KMS-11 (cell line): ENCODE results near the gene PTPRN2.

Source experiments
- H2AFZ ChIP-seq: fragments of 200-600 bp; sonication (generic); 2 replicates; pipeline ENCODE4 v1.6.1; 2016; ENCODE audit warnings: antibody characterized with exemption, mixed run types, low read depth
- H3K27ac ChIP-seq: fragments of 200-600 bp; sonication (generic); 2 replicates; pipeline ENCODE4 v1.6.1; 2016; ENCODE audit warnings: mild to moderate bottlenecking, mixed run types
- H3K27me3 ChIP-seq: fragments of 200-600 bp; sonication (generic); 2 replicates; pipeline ENCODE4 v1.6.1; 2017; ENCODE audit warnings: mild to moderate bottlenecking, low read depth, mixed run types, moderate library complexity; ENCODE audit not compliant: insufficient read depth
- H3K36me3 ChIP-seq: fragments of 200-600 bp; sonication (generic); 2 replicates; pipeline ENCODE4 v1.6.1; 2017; ENCODE audit warnings: mild to moderate bottlenecking, mixed run types; ENCODE audit not compliant: insufficient read depth
- H3K4me1 ChIP-seq: fragments of 200-600 bp; sonication (generic); 2 replicates; pipeline ENCODE4 v1.6.1; 2016; ENCODE audit warnings: mild to moderate bottlenecking, low read depth, mixed run types; ENCODE audit not compliant: poor library complexity, severe bottlenecking
- H3K4me2 ChIP-seq: fragments of 200-600 bp; sonication (generic); 2 replicates; pipeline ENCODE4 v1.7.0; 2016; ENCODE audit warnings: mild to moderate bottlenecking, mixed run types
- H3K4me3 ChIP-seq: fragments of 200-600 bp; sonication (generic); IDR thresholded peaks from 2 replicates; pipeline ENCODE4 v1.6.1; 2017; ENCODE audit warnings: low read depth, low read length, mixed read lengths; ENCODE audit not compliant: insufficient read depth
- H3K79me2 ChIP-seq: fragments of 200-600 bp; sonication (generic); 2 replicates; pipeline ENCODE4 v1.6.1; 2016; ENCODE audit warnings: low read depth, mixed run types; ENCODE audit not compliant: insufficient read depth
- H3K9ac ChIP-seq: fragments of 200-600 bp; sonication (generic); 2 replicates; pipeline ENCODE4 v1.6.1; 2016; ENCODE audit warnings: mild to moderate bottlenecking, mixed run types
- H4K20me1 ChIP-seq: fragments of 200-600 bp; sonication (generic); 2 replicates; pipeline ENCODE4 v1.6.1; 2016; ENCODE audit warnings: mild to moderate bottlenecking, mixed run types; ENCODE audit not compliant: insufficient read depth
- TF ChIP-seq, protein P1 (sequence below): fragments of 200-600 bp; sonication (generic); conservative IDR thresholded peaks from 2 replicates; pipeline ENCODE4 v1.6.1; 2017; ENCODE audit warnings: low read depth, mild to moderate bottlenecking, antibody characterized with exemption, low read length, moderate library complexity, mixed read lengths

PTPRN2 gene

DNA sequence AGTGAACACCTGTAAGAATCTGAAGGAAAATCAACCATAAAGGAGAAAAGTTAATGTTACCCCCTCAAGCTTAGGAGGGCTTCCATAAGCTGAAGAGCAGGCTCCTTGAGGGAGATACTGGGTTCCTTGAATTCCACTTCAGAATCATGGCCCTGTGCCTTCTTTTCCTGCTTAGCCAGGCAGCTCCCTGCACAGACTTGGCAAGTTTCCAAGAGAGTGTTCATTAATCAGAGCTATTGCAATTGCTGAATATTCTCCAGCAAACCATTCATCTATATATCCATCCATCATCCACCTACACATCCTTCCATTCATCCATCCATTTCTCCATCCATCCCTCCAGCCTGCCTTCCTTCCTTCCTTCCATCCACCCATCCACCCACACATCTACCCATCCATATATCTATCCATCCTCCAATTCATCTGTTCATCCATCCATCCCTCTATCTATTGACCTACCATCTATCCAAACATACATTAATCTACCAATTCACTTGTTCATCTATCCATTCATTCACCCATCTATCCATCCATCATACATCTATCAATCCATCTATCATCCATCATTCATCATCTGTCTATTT is 574.4 kb downstream of the PTPRN2 start:
- Histone ChIP-seq H3K27ac (no peak overlapping the region), H3K36me3 (no peaks in the 10 kb centered on the region), H3K27me3 (peaks cover 6% of the 10 kb centered on the region; the same call in 1 of the 2 replicates), H3K4me3 (no peak overlapping the region), H3K9ac (no peak overlapping the region), H3K4me1 (no peaks in the 10 kb centered on the region), H3K79me2 (no peaks in the 10 kb centered on the region), H2AFZ (no peak overlapping the region), H3K4me2 (no peak overlapping the region), H4K20me1 (no peaks in the 10 kb centered on the region)
- TF ChIP-seq, protein P1, sequence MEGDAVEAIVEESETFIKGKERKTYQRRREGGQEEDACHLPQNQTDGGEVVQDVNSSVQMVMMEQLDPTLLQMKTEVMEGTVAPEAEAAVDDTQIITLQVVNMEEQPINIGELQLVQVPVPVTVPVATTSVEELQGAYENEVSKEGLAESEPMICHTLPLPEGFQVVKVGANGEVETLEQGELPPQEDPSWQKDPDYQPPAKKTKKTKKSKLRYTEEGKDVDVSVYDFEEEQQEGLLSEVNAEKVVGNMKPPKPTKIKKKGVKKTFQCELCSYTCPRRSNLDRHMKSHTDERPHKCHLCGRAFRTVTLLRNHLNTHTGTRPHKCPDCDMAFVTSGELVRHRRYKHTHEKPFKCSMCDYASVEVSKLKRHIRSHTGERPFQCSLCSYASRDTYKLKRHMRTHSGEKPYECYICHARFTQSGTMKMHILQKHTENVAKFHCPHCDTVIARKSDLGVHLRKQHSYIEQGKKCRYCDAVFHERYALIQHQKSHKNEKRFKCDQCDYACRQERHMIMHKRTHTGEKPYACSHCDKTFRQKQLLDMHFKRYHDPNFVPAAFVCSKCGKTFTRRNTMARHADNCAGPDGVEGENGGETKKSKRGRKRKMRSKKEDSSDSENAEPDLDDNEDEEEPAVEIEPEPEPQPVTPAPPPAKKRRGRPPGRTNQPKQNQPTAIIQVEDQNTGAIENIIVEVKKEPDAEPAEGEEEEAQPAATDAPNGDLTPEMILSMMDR, result no peak

DNA sequence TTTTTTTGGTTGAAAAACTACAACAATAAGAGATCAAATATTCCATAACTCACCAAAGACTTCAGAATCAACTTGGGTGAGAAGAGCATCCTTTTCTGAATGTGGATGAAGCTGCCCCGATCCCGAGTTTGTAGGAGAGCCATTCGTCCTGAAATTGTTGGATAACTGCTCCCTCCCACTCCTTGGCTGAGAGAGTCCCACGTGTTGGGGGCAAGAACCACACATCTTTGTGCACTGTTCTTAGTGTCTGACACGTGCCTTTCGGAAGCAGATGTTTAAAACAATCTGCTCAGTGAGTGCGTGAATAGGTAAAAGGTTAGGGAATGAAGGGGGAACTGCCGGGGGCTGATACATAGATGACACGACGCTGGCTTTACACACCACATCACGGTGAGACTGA is 575.7 kb downstream of the PTPRN2 start:
- H3K27ac ChIP-seq, result no peak overlapping the region
- H3K4me2 ChIP-seq, result peak overlapping the region; percentile 3; the same call in 1 of the 2 replicates
- H3K36me3 ChIP-seq, result no peaks in the 10 kb centered on the region
- H3K79me2 ChIP-seq, result no peaks in the 10 kb centered on the region
- no peak overlapping the region for H3K4me3 ChIP-seq
- H3K27me3 ChIP-seq, result peaks cover 6% of the 10 kb centered on the region; the same call in 1 of the 2 replicates
- no peaks in the 10 kb centered on the region for H3K4me1 ChIP-seq
- no peak overlapping the region for H3K9ac ChIP-seq
- H4K20me1 ChIP-seq, result no peaks in the 10 kb centered on the region
- TF ChIP-seq, protein P1, result no peak
- no peak overlapping the region for H2AFZ ChIP-seq

DNA sequence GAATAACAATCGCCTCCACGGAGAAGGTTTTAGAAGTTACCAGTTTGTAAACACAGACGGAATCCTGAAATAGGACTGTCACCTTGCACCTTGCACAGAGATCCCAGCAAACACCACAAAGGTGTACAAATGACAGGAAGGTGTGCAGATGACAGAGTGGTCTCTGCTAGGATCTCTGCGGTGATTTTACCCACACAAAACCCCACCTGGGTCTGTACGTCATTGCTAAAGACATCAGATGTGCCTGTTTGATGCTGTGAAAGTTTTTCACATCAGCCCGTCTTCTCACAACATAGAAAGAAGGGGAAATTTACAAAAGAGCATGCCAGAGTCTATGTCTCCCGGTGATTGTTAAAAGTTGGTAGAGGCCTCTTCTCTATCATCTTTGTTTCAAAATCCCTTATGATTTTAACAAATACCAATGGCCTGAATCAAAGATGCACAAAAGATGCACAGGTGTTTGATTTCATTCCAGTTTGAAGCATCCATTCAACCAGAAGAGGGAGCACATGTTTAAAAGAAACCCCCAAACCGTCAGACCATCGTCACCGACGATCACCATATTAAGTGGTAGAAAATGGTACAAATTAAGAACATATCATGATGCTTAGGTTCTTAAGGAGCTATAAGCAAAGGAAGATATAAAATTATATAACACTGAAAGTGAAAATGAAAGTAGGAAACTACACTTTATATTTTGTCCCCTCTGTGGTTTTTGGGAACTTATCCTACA is 576.5 kb downstream of the PTPRN2 start:
- Histone ChIP-seq H3K27ac (no peak overlapping the region), H3K27me3 (peaks cover 6% of the 10 kb centered on the region; the same call in 1 of the 2 replicates), H2AFZ (no peak overlapping the region), H3K9ac (no peak overlapping the region), H3K4me3 (no peak overlapping the region), H4K20me1 (no peaks in the 10 kb centered on the region), H3K4me1 (no peaks in the 10 kb centered on the region), H3K36me3 (no peaks in the 10 kb centered on the region), H3K4me2 (peak overlapping the region; percentile 3; the same call in 1 of the 2 replicates), H3K79me2 (no peaks in the 10 kb centered on the region)
- TF ChIP-seq, protein P1, result no peak

DNA sequence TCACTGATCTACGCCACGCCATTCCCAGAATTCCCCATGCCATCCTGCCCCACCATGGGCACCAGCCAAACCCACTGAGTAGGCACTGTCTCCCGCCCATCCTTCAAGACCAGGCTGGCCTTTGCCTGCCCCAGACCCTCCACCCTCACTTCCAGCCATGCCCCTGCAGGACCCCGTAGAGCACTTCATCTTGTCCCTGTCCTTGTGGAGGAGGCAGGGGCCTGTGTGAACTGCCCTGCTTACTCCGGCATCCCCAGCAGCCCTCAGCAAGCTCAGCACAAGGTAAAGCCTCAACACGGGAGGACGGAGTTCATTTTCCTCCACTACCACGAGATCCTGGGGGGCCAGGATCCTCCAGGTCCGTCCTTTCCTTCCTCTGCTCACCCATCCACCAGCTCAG is 577.7 kb downstream of the PTPRN2 start:
- TF ChIP-seq, protein P1, result no peak
- H3K79me2 ChIP-seq, result no peaks in the 10 kb centered on the region
- H3K27me3 ChIP-seq, result peaks cover 6% of the 10 kb centered on the region; the same call in 1 of the 2 replicates
- H4K20me1 ChIP-seq, result no peaks in the 10 kb centered on the region
- H3K4me1 ChIP-seq, result no peaks in the 10 kb centered on the region
- H2AFZ ChIP-seq, result no peak overlapping the region
- H3K4me3 ChIP-seq, result no peak overlapping the region
- no peak overlapping the region for H3K9ac ChIP-seq
- no peaks in the 10 kb centered on the region for H3K36me3 ChIP-seq
- H3K27ac ChIP-seq, result no peak overlapping the region
- H3K4me2 ChIP-seq, result no peak overlapping the region
